Left kidney (tissue), 2 donors: ENCODE data around the gene PITPNB. TPM values are rescaled to one million over a fixed set of nuclear protein-coding genes. Genes with fewer than 3 reads are reported as not detected.

Source experiments
- DNase-seq: peaks from one replicate; pipeline ENCODE4 v3.0.0-alpha.2; 2013
- polyA plus RNA-seq: library from polyadenylated mRNA; unstranded; fragments of 120-200 nt; gene quantifications from one replicate; pipeline ENCODE4 v1.2.1, GENCODE V29; 2013; ENCODE audit not compliant: insufficient read length

The PITPNB gene
- polyA plus RNA-seq, 1 donor: 79.5 TPM

DNA sequence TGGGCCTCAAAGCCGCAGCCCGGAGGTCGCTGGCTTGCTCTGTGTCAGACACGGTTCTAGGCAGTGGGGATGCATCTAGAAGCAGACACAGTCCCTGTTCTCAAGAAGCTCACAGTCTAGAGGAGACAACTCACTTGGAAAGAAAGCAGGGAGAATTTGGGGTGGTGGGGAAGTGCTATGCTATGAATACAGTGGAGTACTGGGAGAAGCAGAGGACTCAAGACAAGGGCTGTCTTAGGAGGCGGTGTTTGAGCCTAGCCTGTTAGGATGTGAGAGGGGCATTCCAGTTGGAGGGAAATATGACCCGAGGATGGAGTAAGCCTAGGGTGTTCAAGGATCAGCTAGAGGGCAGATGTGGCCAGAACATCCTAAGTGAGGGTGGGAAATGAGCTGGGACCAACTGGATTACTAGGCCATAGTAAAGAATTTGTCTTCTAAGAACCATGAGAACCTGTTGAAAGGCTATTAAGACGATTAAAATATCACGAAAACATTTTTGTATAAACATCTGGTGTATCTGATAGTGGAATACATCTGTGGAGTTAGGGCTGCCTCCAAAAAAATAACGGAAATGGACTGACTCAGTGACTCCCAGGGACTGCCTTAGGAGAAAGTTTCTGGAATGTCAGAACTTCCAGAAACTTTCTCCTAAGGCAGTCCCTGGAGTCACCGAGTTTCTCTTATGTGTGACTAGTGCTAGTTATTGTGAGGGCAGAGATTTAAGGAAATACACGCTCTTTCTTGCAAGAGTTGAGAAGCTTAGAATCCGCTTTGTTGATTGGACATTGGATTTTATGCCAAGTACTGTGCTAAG is 1.1 kb upstream of the PITPNB start:
- peak; percentile 46 for DNase-seq

DNA sequence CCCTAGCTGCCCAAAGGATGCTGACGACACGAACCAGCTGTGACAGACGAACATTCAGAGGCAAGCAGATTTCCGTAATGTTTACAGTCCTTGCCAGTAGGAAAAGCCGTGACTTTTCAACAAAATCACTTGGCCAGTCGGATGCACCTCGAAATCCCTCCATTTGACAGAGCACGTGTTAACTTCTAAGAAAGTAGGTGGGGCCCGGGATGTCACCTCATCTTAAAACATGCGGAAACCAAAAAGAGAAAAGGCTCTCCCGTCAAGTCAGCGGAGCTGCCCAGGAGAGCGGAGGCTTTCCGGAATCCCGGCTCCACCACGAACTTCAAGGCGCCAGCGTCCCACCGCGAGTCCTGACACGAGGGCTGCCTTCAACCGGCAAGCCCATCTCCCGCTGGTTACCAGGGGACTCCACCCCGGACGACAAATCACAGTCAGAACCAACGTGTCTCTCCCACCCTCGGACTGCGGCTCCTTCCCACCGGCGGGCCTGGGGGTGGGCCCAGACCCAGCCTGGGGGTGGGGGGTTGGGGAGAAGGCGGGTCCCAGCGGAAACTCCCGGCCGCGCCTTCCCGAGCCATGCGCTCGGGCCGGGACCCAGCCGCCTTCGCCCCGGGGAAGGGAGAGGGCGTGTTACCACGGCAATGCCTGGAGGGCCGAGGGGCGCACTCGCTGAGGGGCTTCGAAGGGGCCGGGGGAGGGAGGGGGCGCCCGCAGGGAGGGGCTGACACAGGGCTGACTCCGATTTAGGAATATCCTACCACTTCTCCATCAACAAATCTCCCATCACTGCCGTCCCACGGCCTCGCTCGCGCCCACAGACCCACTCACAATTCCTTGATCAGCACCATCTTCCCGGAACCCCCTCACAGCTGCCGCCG is 475 bp downstream of the PITPNB start:
- DNase-seq: peak; percentile 50

DNA sequence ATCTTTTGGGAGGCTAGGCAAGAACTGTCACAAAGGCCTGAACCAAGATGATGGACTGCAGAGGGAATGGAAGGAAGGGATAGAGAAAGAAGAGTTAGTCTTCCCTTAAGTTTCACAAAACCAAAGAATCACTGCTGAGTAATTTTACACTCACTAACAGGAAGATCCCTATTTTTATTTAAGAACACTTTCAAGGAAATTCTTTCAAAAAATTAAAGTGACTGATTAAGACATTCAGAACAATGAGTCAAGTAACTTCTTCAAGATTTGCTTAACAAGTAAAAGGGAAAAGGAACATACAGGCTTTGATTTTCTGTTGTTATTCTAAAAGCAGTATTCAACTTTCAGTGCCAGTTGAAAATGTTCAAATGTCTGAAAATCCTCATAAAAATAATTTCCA is 3.1 kb downstream of the PITPNB start:
- DNase-seq: no peak

GRCh38 chr22:27913162-27913741 is 5.8 kb downstream of the PITPNB start:
- DNase-seq: no peak

DNA sequence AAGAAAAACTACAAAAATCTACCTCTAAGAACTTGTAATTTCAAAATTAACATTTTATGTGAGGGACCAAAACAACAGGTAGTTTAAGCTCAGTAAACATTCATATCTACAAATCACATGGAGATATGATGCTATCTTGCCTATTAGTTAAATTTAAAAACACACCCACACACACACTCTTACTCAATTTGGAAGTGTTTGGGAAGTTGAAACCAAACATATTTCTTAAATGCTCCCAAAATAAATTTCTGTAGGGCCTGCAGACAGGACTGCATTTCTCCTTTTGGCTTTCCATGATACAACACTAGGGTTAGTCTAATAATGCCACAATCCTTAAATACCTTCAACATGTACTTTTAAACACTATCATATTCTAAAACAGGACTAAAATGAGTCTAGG is 7.0 kb downstream of the PITPNB start:
- DNase-seq: no peak

DNA sequence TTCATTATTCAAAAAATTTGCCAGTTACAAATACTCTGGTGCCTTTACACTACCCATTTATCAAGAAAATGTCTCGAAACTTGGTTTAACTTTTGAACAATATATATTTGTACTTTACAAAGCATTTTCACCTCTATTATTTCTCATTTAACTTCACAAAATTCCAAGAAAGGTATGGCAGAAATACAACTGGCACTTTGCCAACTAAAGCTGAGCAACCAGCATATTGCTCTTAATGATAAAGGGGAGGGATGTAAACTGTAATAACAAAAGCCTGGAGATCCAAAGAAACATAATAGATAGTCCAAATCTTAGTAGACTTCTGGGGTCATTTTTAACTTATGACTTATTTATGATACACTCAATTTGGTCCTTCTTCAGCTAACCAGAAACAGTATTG is 7.7 kb downstream of the PITPNB start:
- no peak for DNase-seq

DNA sequence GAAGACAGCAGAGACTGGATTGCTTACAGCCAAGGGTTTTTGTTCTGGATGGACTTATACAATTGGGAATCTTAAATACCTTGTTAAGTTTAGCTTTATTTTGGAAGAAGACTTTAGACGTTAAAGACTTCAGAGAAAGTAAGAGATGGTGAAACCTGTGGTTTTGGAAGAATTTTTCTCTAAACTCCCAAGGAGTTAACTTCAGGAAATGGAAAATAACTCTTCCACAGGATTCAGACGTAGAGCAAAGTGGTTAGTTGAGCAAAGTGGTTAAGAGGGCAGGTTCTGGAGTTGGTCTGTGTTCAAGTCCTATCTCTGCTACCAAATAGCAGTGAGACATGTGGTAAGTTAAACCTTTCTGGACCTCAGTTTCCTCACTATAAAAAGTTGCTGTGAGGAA is 12.8 kb downstream of the PITPNB start:
- no peak for DNase-seq

GRCh38 chr22:27905653-27906052 is 13.4 kb downstream of the PITPNB start:
- no peak for DNase-seq

DNA sequence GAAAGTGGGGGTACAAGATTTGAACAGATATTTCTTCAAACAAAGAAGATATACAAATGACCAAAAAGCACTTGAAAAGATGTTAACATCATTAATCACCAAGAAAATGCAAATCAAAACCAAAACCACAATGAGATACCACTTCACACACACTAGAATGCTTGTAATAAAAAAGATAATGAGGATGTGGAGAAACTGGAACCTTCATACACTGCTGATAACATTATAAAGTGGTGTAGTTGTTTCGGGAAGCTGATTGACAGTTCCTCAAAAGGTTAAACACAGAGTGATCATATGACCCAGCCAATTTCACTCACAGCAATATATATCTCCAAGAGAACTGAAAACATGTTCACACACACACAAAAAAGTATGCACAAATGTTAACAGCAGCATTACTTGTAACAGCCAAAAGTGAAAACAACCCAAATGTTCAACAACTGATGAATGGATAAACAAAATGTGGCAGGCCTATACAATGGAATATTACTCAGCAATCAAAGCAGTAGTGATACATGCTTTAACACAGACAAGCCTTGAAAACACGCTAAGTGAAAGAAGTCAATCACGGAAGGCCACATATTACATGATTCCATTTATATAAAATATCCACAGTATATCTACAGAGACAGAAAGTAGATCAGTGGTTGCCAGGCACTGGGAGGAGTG is 15.1 kb downstream of the PITPNB start:
- no peak for DNase-seq

DNA sequence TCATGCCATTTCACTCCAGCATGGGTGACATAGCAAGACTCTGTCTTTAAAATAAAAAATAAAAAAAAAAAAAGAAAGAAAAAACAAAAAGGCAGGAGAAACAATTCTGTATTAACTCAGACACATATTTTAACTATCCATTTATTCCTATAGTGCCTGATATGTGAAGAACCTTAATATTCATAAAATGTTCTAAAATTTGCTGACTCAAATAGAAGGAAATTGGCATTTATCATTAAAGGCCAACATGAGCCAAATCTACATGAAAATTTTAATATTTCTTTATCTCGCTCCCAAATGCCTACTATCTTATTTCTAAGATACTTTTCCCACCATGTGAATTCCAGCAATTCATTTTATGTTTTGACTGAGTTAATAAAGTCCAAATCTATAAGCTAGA is 18.9 kb downstream of the PITPNB start:
- no peak for DNase-seq

- no peak for DNase-seq
Measured at GRCh38 chr22:27896245-27896644, 22.8 kb downstream of the PITPNB start.

DNA sequence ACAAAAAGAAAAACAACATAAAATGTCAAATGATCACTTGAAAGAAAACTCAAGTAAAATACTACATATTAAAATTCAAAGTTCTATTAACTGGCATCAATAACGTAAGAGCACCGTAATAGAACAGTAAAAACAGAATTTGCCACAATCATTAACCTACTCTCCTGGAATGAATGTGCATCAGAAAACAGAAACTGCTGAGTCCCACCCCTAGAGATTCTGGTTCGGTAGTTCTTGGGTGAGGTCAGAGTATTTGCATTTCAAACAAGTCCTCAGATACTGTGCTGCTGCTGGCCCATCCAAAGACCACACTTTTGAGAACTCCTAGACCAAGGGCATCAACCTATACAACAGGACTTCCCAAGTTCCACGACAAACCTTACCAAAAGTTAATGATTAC is 23.5 kb downstream of the PITPNB start:
- DNase-seq: no peak

DNA sequence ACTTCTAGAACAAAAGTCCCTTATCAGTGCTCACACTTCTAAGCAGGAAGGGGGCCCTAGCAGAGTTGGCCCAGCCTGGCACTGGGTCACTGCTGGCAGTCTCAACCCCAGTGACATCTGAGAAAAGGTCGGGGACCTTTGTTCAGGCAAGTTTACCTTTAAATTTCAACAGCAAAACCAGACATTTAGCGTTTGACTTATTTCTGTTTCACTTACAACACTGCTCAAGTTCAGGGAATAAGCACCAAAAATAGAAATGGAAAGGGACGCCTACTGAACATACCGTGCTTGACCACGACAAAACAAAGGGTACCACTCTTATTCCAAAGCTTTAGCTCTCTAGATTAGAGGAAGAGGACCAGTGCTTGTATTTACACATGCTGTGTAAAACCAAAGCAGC is 26.2 kb downstream of the PITPNB start:
- no peak for DNase-seq

- no peak for DNase-seq
Measured at GRCh38 chr22:27892064-27892463, 27.0 kb downstream of the PITPNB start.

DNA sequence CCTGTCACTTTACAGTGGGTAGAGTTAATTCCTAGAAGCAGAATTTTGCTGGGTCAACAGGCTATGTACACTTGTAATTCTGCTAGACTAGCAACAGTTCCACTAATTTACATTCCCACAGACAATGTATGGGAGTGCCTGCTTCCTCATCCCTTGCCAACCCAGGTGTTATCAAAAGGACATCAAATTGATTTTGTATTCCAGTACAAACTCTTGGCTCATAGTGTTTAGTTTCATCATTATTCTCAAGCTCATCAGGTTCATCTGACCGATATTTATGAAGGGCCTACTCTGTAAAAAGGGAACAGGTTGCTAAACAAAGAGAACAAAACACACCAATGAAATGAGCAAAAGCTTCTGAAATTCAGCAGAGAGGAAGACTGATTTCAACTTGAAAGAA is 30.7 kb downstream of the PITPNB start:
- no peak for DNase-seq

GRCh38 chr22:27886843-27887151 is 32.3 kb downstream of the PITPNB start:
- DNase-seq: no peak

DNA sequence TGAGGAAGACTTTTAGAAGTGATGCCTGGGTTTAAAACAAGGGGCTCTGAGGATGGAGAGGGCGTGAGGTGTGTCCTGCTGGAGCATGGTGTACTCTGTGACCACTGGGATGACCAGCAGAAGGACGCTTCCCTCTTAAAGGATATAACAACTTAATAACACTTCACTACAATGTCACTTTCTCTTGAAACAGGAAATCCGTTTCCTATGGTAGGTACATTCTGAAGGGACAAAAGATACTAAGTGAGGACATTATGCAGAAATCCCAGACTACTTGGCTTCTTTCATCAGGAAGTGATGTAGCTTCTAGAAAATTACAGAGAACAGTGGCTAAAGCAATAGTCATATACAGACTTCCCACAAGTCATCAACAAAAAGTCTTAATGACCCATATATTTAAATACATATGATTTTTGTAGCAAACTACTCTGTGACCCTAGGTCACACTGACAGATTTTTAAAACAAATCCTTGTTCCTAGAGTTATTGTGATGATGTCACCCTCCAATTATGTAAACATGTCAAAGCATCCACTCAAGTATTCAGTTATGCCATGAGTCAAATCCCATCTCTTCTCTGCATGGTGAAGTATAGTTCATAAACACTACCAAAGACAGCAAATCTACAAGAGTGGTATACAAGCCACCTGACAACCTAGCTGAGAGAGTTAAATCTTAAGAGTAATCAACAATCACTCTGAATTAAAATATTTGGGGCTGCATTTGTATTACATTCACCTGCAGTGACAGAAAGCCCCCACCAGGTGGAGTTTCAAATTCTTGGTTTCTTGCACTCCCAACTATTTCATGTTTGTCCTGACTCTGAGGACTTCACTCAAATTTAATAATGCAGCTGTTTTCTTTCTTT is 32.8 kb downstream of the PITPNB start:
- DNase-seq: no peak

- DNase-seq: no peak
Measured at GRCh38 chr22:27883656-27884350, 35.3 kb downstream of the PITPNB start.

DNA sequence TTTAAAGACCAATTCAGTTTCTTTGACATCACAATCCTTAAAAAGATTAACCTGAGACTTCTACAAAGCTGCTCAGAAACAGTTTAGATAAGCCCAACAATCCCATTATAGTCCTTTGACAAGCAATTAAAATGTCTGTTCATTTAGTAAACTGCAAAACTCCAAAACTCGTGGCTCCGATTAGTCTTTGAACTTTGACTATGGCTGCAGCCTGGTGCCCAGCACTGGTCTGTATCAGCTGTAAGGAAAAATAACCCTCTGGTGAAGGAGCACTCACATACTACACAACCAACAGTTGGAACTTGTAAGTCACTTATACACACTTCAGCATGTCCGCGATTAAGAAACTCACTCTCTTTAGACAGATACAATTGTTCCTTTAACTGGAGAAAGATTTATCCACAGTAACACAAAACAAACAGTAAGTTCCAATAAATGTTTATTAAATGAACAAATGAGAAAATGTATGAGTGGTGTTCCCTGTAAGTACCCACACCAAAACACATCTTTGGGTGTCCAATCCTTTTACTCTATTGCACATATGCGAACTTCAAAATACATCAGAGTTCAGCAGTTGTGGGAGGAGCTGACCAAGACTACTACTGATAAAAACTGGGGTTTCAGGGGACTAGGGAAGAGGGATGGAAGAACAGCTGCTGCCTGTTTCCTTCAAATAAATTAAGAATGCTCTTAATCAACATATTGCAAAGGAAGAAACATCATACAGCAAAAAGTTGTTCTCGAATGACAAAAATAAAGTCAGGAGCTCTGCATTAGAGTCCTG is 36.4 kb downstream of the PITPNB start:
- no peak for DNase-seq

DNA sequence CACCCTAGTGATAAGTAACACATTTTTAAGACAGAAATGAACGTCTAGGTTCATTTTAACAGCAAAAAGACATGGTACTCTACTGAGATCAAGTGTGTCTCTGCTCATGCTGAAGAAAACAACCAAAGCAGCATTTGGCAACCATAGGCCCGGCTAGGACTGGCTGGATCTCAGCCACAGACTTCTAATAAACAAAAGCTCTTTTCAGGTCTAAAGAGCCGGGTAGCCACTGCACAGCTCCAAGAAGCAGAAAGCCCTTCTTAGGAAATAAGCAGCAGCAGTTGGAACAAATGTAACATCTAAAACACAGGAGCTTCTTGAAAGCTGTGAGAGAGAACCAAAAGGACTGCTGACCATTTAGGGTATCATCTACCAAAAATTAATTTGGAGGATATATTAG is 37.6 kb downstream of the PITPNB start:
- DNase-seq: no peak
